Tibial artery (tissue), 4 donors: Measurements from ENCODE around the gene PTGDR2.

ENCODE experiments used
- DNase-seq, 2 donors: peaks; one replicate each; pipeline ENCODE4 v3.0.0-alpha.2; 2019
- H3K27ac ChIP-seq, 2 donors: fragments of 200-600 bp; sonication (generic) in 1 of 2; 1 replicate in 1 of 2; 2 replicates in 1 of 2; pipeline ENCODE4 v1.5.1; 2018 to 2019; ENCODE audit warnings: mild to moderate bottlenecking in 1 of 2
- H3K27me3 ChIP-seq, 2 donors: fragments of 200-600 bp; sonication (generic) in 1 of 2; one replicate each; pipeline versions ENCODE4 v1.5.1 to v1.6.0; 2016 to 2019
- H3K36me3 ChIP-seq, 3 donors: fragments of 200-600 bp; sonication (generic) in 2 of 3; one replicate each; pipeline ENCODE4 v1.5.1; 2016 to 2019; ENCODE audit warnings: mild to moderate bottlenecking in 2 of 3
- H3K4me1 ChIP-seq, 4 donors: fragments of 200-600 bp; sonication (generic) in 2 of 4; 1 replicate in 3 of 4; 2 replicates in 1 of 4; pipeline ENCODE4 v1.5.1; 2016 to 2019
- H3K4me3 ChIP-seq, 2 donors: fragments of 200-600 bp; sonication (generic) in 1 of 2; 1 replicate in 1 of 2; 2 replicates in 1 of 2; pipeline ENCODE4 v1.5.1; 2018 to 2019; ENCODE audit warnings: mild to moderate bottlenecking in 2 of 2
- H3K9me3 ChIP-seq, 3 donors: fragments of 200-600 bp; sonication (generic) in 1 of 3; one replicate each; pipeline ENCODE4 v1.5.1; 2016 to 2019
- CTCF ChIP-seq, 2 experiments: fragments of 200-600 bp in 1 of 2; fragments of 450-650 bp in 1 of 2; IDR thresholded peaks; one replicate each; pipeline ENCODE4 v1.5.1; 2017 to 2019; ENCODE audit warnings: antibody characterized with exemption in 2 of 2, mild to moderate bottlenecking in 1 of 2, moderate library complexity in 1 of 2
- intact Hi-C: fragments of 100-400 bp; cut with DNase I; formaldehyde crosslinking; loops from one replicate; pipeline ENCODE4 v1.15.0; 2023; ENCODE audit warnings: low total_unique reads

Gene PTGDR2

GRCh38 chr11:60869451-60869825 is 13.7 kb upstream of the PTGDR2 start:
- intact Hi-C loops, result no loop called here
- peak in 1 of 2 donors; percentile 43 for DNase-seq
- peaks cover 0 to 15% of the 10 kb centered on the region in 2 donors for H3K27me3 ChIP-seq
- no peak overlapping the region for H3K4me3 ChIP-seq
- H3K4me1 ChIP-seq, result no peaks in the 10 kb centered on the region
- no peaks in the 10 kb centered on the region for H3K36me3 ChIP-seq
- H3K9me3 ChIP-seq, result no peaks in the 10 kb centered on the region
- no peak for TF ChIP-seq CTCF (IDR thresholded peaks at IDR 0.05)
- no peak overlapping the region for H3K27ac ChIP-seq

GRCh38 chr11:60868682-60869450 is 13.1 kb upstream of the PTGDR2 start:
- intact Hi-C loops, result no loop called here
- no peak for TF ChIP-seq CTCF (IDR thresholded peaks at IDR 0.05)
- no peaks in the 10 kb centered on the region for H3K36me3 ChIP-seq
- H3K27ac ChIP-seq, result no peak overlapping the region
- H3K4me1 ChIP-seq, result no peaks in the 10 kb centered on the region
- H3K27me3 ChIP-seq, result peaks cover 0 to 15% of the 10 kb centered on the region in 2 donors
- H3K9me3 ChIP-seq, result no peaks in the 10 kb centered on the region
- DNase-seq, result peak in 1 of 2 donors; percentile 48
- no peak overlapping the region for H3K4me3 ChIP-seq

- Histone ChIP-seq H3K4me3 (no peak overlapping the region), H3K4me1 (no peaks in the 10 kb centered on the region), H3K9me3 (no peaks in the 10 kb centered on the region), H3K36me3 (no peaks in the 10 kb centered on the region), H3K27me3 (peaks cover 0 to 12% of the 10 kb centered on the region in 2 donors), H3K27ac (no peak overlapping the region)
- intact Hi-C loops, result no loop called here
- TF ChIP-seq CTCF (IDR thresholded peaks at IDR 0.05), result no peak
- peak in 1 of 2 donors; percentile 33 for DNase-seq
These were observed 12.3 kb upstream of the PTGDR2 start for GRCh38 chr11:60867871-60868681.

GRCh38 chr11:60866911-60867870 is 11.4 kb upstream of the PTGDR2 start, which contains the start of gene ZP1:
Gene ZP1, plus strand, starts transcription at chr11:60867542. Its CDS starts 20 bp downstream, at chr11:60867562.
- no peaks in the 10 kb centered on the region for H3K9me3 ChIP-seq
- H3K36me3 ChIP-seq, result no peaks in the 10 kb centered on the region
- H3K27me3 ChIP-seq, result peaks cover 0 to 12% of the 10 kb centered on the region in 2 donors
- H3K4me1 ChIP-seq, result no peaks in the 10 kb centered on the region
- TF ChIP-seq CTCF (IDR thresholded peaks at IDR 0.05), result no peak
- peak in 1 of 2 donors; percentile 59 for DNase-seq
- intact Hi-C loops, result no loop called here
- H3K4me3 ChIP-seq, result no peak within 1 kb of the TSS
- no peak within 1 kb of the TSS for H3K27ac ChIP-seq

- no peak for TF ChIP-seq CTCF (IDR thresholded peaks at IDR 0.05)
- Histone ChIP-seq H3K9me3 (no peaks in the 10 kb centered on the region), H3K4me1 (no peaks in the 10 kb centered on the region), H3K27me3 (peaks cover 0 to 7% of the 10 kb centered on the region in 2 donors), H3K4me3 (no peak overlapping the region), H3K36me3 (no peaks in the 10 kb centered on the region), H3K27ac (no peak overlapping the region)
- peak in 1 of 2 donors; percentile 28 for DNase-seq
- intact Hi-C loops, result no loop called here
These were observed 9.2 kb upstream of the PTGDR2 start for GRCh38 chr11:60864856-60865513.
